ENCODE results near the gene PRKCH. TPM values are rescaled to one million over a fixed set of nuclear protein-coding genes. Genes with fewer than 3 reads are reported as not detected.
A peak's percentile ranks its signal among the peaks of the same experiment; 100 is the strongest.

Gene PRKCH
- total RNA-seq, 1 experiment from 2014 or later: 5.2 TPM

DNA sequence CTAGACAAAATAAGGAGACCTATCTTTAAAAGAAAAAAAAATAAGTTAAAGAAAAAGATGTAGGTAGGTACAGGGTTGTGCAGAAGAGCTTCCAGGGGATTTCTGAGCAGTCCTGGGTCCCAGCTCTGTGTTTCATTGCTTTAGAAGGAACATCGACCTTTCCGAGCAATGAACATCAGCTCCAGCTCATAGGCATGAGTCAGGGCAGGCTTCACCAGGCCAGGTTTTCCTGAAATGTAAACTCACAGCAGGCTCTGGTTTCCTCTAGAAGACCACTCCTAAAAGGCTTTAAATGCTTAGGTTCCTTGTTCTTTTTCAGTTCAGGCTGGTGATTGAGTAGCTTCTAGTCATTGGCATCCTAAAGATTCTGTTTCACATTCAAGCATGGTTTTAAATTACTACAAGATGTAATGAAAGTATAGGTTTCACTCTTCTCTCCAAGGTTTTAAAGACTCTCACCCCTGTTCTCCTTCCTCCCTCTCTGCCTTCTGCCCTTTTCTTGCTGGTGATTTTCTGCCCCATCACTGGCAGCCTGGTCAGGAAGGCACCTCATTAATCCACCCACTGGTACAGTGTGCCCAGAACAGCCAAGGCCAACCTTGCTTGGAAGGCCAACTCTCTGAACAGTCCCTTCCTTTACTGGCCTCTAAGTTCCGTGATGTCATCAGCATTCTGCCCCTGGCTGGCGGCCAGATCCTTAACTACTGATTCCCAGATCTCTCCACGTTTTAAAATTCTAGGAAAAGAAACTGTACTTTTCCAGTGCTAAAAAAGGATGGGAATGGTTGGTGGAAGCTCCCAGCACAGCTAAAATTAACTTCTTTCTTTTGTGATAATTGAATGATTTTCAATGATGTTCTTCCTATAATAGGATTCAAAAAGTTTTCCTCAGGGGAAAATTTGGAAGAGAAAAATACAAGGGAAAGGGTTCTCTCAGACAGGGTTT is 264.5 kb downstream of the PRKCH start:
- no peak overlapping the region for H3K4me2 ChIP-seq (ENCODE audit: insufficient read depth, insufficient read length, low read length)
- peak overlapping the region in 2 of 3 experiments; percentile 25 to 87; a peak in 3 of 7 replicates for H3K27ac Mint-ChIP-seq

More for the DNA sequence above, 264.5 kb downstream of the PRKCH start:
- H3K36me3 Mint-ChIP-seq (ENCODE audit: insufficient read depth in 1 of 3, low read depth in 3 of 3): no peaks in the 10 kb centered on the region
- H3K4me1 ChIP-seq (ENCODE audit: insufficient read depth, low read length): no peaks in the 10 kb centered on the region
- H3K23me2 ChIP-seq (ENCODE audit: insufficient read length, low read depth, low read length, poor library complexity, severe bottlenecking): no peaks in the 10 kb centered on the region
- no peak overlapping the region for H2BK12ac ChIP-seq (ENCODE audit: insufficient read length, low read depth, low read length)
- no peaks in the 10 kb centered on the region for H3K79me2 ChIP-seq (ENCODE audit: insufficient read depth, low read length)
- no peak overlapping the region for H4K5ac ChIP-seq (ENCODE audit: insufficient read length, low read depth, low read length)
- no peak for DNase-seq
- no peak overlapping the region for H2BK20ac ChIP-seq (ENCODE audit: low read depth, low read length, poor library complexity, severe bottlenecking)
- WGBS (ENCODE audit: extremely low coverage, insufficient read length, low lambda C conversion rate): no CpG with 5 or more reads among the region's 5 CpGs
- peak overlapping the region; percentile 50 for H3K18ac ChIP-seq (ENCODE audit: insufficient read length, low read depth, low read length)
- H3K9me3 ChIP-seq (ENCODE audit: control insufficient read depth, low read depth, low read length): no peaks in the 10 kb centered on the region
- no peaks in the 10 kb centered on the region for H3K79me1 ChIP-seq (ENCODE audit: insufficient read depth, low read depth, low read length, poor library complexity, severe bottlenecking)
- peaks cover 16 to 24% of the 10 kb centered on the region in 2 experiments for H3K4me1 Mint-ChIP-seq
- no peak overlapping the region for H2BK15ac ChIP-seq (ENCODE audit: low read depth, low read length)
- no peak overlapping the region for H2AK5ac ChIP-seq (ENCODE audit: insufficient read length, low read length)
- no peak overlapping the region for H3K56ac ChIP-seq (ENCODE audit: insufficient read length, low read depth, low read length)
- no peak overlapping the region for H3K9ac ChIP-seq (ENCODE audit: extremely low read depth, insufficient read length, low read length)
- H3T11ph ChIP-seq (ENCODE audit: low read length): no peak overlapping the region
- no peak overlapping the region for H4K8ac ChIP-seq (replicated peaks; ENCODE audit: insufficient read length, low read depth, low read length)
- H3K27ac ChIP-seq (ENCODE audit: insufficient read length, low read depth, low read length): no peak overlapping the region
- no peak overlapping the region for H4K91ac ChIP-seq (ENCODE audit: insufficient read length, low read depth, low read length)
- H3K23ac ChIP-seq (ENCODE audit: insufficient read length, low read depth, low read length): no peak overlapping the region
- H2AFZ ChIP-seq (ENCODE audit: low read length): no peak overlapping the region
- H3K4ac ChIP-seq (ENCODE audit: low read depth, low read length): no peak overlapping the region
- H3K4me3 Mint-ChIP-seq: no peak overlapping the region
- H2BK120ac ChIP-seq (ENCODE audit: low read depth, low read length, poor library complexity, severe bottlenecking): no peak overlapping the region
- no peak overlapping the region for H3K14ac ChIP-seq (ENCODE audit: insufficient read depth, low read length)
- no peak overlapping the region for H2BK5ac ChIP-seq (ENCODE audit: insufficient read length, low read length)
- H3K27me3 ChIP-seq (ENCODE audit: insufficient read depth, low read length): no peaks in the 10 kb centered on the region
- no peaks in the 10 kb centered on the region for H3K27me3 Mint-ChIP-seq (ENCODE audit: low read depth)
- H4K20me1 ChIP-seq (ENCODE audit: control insufficient read depth, insufficient read depth, insufficient read length): no peaks in the 10 kb centered on the region
- TF ChIP-seq, protein P1, sequence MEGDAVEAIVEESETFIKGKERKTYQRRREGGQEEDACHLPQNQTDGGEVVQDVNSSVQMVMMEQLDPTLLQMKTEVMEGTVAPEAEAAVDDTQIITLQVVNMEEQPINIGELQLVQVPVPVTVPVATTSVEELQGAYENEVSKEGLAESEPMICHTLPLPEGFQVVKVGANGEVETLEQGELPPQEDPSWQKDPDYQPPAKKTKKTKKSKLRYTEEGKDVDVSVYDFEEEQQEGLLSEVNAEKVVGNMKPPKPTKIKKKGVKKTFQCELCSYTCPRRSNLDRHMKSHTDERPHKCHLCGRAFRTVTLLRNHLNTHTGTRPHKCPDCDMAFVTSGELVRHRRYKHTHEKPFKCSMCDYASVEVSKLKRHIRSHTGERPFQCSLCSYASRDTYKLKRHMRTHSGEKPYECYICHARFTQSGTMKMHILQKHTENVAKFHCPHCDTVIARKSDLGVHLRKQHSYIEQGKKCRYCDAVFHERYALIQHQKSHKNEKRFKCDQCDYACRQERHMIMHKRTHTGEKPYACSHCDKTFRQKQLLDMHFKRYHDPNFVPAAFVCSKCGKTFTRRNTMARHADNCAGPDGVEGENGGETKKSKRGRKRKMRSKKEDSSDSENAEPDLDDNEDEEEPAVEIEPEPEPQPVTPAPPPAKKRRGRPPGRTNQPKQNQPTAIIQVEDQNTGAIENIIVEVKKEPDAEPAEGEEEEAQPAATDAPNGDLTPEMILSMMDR (conservative IDR thresholded peaks at IDR 0.05): no peak
- H3K9me3 Mint-ChIP-seq: no peaks in the 10 kb centered on the region
